Liver (tissue), 9 donors: ENCODE data around the gene BAZ2B. TPM values are rescaled to one million over a fixed set of nuclear protein-coding genes. Genes with fewer than 3 reads are reported as not detected.

Experiments used
- DNase-seq: peaks from one replicate; pipeline ENCODE4 v3.0.0-alpha.2; 2017; ENCODE audit warnings: low spot score
- H3K27ac ChIP-seq, 2 donors: one replicate each; pipeline ENCODE4 v1.7.0; 2013; ENCODE audit warnings: inconsistent platforms in 2 of 2, low read length in 2 of 2, control low read depth in 1 of 2, low read depth in 1 of 2, mild to moderate bottlenecking in 1 of 2
- H3K27me3 ChIP-seq, 4 donors: one replicate each; pipeline versions ENCODE4 v1.6.1 to v1.7.0; 2013; ENCODE audit warnings: low read length in 3 of 4, inconsistent platforms in 1 of 4, mild to moderate bottlenecking in 1 of 4, moderate library complexity in 1 of 4; ENCODE audit not compliant: control insufficient read depth in 4 of 4, insufficient read depth in 4 of 4
- H3K36me3 ChIP-seq, 4 donors: one replicate each; pipeline versions ENCODE4 v1.6.1 to v1.7.0; 2013; ENCODE audit warnings: low read length in 3 of 4, mild to moderate bottlenecking in 3 of 4, low read depth in 1 of 4, moderate library complexity in 1 of 4; ENCODE audit not compliant: control insufficient read depth in 4 of 4, insufficient read depth in 3 of 4
- H3K4me1 ChIP-seq, 4 donors: one replicate each; pipeline versions ENCODE4 v1.6.1 to v1.7.0; 2013; ENCODE audit warnings: low read length in 3 of 4, mild to moderate bottlenecking in 3 of 4, moderate library complexity in 1 of 4; ENCODE audit not compliant: control insufficient read depth in 4 of 4, insufficient read depth in 4 of 4
- H3K4me3 ChIP-seq, 3 donors: one replicate each; pipeline versions ENCODE4 v1.6.1 to v1.7.0; 2013; ENCODE audit warnings: low read length in 3 of 3, control low read depth in 1 of 3, low read depth in 1 of 3, mild to moderate bottlenecking in 1 of 3
- H3K9ac ChIP-seq, 2 donors: one replicate each; pipeline ENCODE4 v1.7.0; 2013; ENCODE audit warnings: low read length in 2 of 2, mild to moderate bottlenecking in 2 of 2, moderate library complexity in 2 of 2, control low read depth in 1 of 2, low read depth in 1 of 2
- H3K9me3 ChIP-seq, 4 donors: one replicate each; pipeline versions ENCODE4 v1.6.1 to v1.7.0; 2013; ENCODE audit warnings: low read length in 3 of 4; ENCODE audit not compliant: control insufficient read depth in 4 of 4
- ATF3 ChIP-seq: IDR thresholded peaks from 2 replicates; pipeline ENCODE4 v1.6.1; 2016; ENCODE audit warnings: antibody characterized with exemption
- EGR1 ChIP-seq, 2 donors: IDR thresholded peaks; 2 replicates each; pipeline ENCODE4 v1.6.1; 2016 to 2018; ENCODE audit warnings: antibody characterized with exemption in 2 of 2, low read depth in 2 of 2
- FOXA1 ChIP-seq: IDR thresholded peaks from 2 replicates; pipeline ENCODE4 v1.6.1; 2016; ENCODE audit warnings: antibody characterized with exemption
- GABPA ChIP-seq, 2 donors: IDR thresholded peaks in 1 of 2; conservative IDR thresholded peaks in 1 of 2; 2 replicates each; pipeline ENCODE4 v1.6.1; 2016; ENCODE audit warnings: antibody characterized with exemption in 2 of 2, mild to moderate bottlenecking in 1 of 2, moderate library complexity in 1 of 2
- HNF4A ChIP-seq, 2 donors: conservative IDR thresholded peaks; 2 replicates each; pipeline ENCODE4 v1.6.1; 2016; ENCODE audit warnings: antibody characterized with exemption in 2 of 2, mild to moderate bottlenecking in 2 of 2
- HNF4G ChIP-seq: IDR thresholded peaks from 2 replicates; pipeline ENCODE4 v1.6.1; 2016; ENCODE audit warnings: antibody characterized with exemption
- JUND ChIP-seq, 2 donors: IDR thresholded peaks; 2 replicates each; pipeline ENCODE4 v1.6.1; 2016; ENCODE audit warnings: antibody characterized with exemption in 2 of 2
- NR2F2 ChIP-seq: IDR thresholded peaks from 2 replicates; pipeline ENCODE4 v1.6.1; 2016; ENCODE audit warnings: antibody characterized with exemption
- RAD21 ChIP-seq, 2 donors: IDR thresholded peaks; 2 replicates each; pipeline ENCODE4 v1.6.1; 2016; ENCODE audit warnings: antibody characterized with exemption in 2 of 2, mild to moderate bottlenecking in 2 of 2
- RXRA ChIP-seq, 2 donors: IDR thresholded peaks; 2 replicates each; pipeline ENCODE4 v1.6.1; 2017 to 2018; ENCODE audit warnings: antibody characterized with exemption in 2 of 2, mild to moderate bottlenecking in 1 of 2
- SP1 ChIP-seq: IDR thresholded peaks from 2 replicates; pipeline ENCODE4 v1.6.1; 2018; ENCODE audit warnings: antibody characterized with exemption, mild to moderate bottlenecking
- TAF1 ChIP-seq: conservative IDR thresholded peaks from 2 replicates; pipeline ENCODE4 v1.6.1; 2016; ENCODE audit warnings: antibody characterized with exemption, mild to moderate bottlenecking
- YY1 ChIP-seq: IDR thresholded peaks from 2 replicates; pipeline ENCODE4 v1.6.1; 2016; ENCODE audit warnings: antibody characterized with exemption, mild to moderate bottlenecking
- WGBS: extraction: QIAGEN DNeasy Blood & Tissue Kit; methylation state at CpG from one replicate; pipeline ENCODE4 v1.1.7; 2013; 5-methylcytosine and 5-hydroxymethylcytosine counted together
- polyA plus RNA-seq, 2 donors: library from polyadenylated mRNA; stranded (reverse) in 1 of 2; unstranded in 1 of 2; fragments of 200-250 nt in 1 of 2; fragments of >200 nt in 1 of 2; fragmentation: Nextera tagmentation in 1 of 2; extraction: Ambion mirVana in 1 of 2; gene quantifications; one replicate each; pipeline versions ENCODE4 v1.2.1 to v1.2.3, GENCODE V29; 2013 to 2015
- total RNA-seq, 2 donors: library from RNA; depleted of rRNA; stranded (reverse); fragments of >200 nt; gene quantifications; one replicate each; pipeline ENCODE4 v1.2.3, GENCODE V29; 2014
- TF ChIP-seq, protein P1 (sequence below): IDR thresholded peaks from 2 replicates; pipeline ENCODE4 v1.6.1; 2016; ENCODE audit warnings: antibody characterized with exemption
- TF ChIP-seq, protein P2 (sequence below): IDR thresholded peaks from 2 replicates; pipeline ENCODE4 v1.6.1; 2016; ENCODE audit warnings: antibody characterized with exemption
- TF ChIP-seq, protein P3 (sequence below): fragments of 150-350 bp; IDR thresholded peaks from 2 replicates; pipeline ENCODE4 v1.5.1; 2017; ENCODE audit warnings: improper control_type of control experiment, low read depth, low read length; ENCODE audit not compliant: missing input control
- TF ChIP-seq, protein P4 (sequence below): IDR thresholded peaks from 2 replicates; pipeline ENCODE4 v1.6.1; 2016; ENCODE audit warnings: antibody characterized with exemption, mild to moderate bottlenecking
- donor health status: healthy.
- donor health status: healthy.
- donor health status: healthy.
- donor health status: healthy.
- donor health status: healthy.

BAZ2B gene
- total and polyA plus RNA-seq, 4 donors, result 6.7 to 61.0 (median 24.9) TPM

- H3K9me3 ChIP-seq, result no peaks in the 10 kb centered on the region
- H3K4me1 ChIP-seq, result peaks cover 0 to 13% (median 2%) of the 10 kb centered on the region in 4 donors
- no peak overlapping the region for H3K9ac ChIP-seq
- H3K27me3 ChIP-seq, result no peaks in the 10 kb centered on the region
- DNase-seq, result no peak
- TF ChIP-seq, protein P1, sequence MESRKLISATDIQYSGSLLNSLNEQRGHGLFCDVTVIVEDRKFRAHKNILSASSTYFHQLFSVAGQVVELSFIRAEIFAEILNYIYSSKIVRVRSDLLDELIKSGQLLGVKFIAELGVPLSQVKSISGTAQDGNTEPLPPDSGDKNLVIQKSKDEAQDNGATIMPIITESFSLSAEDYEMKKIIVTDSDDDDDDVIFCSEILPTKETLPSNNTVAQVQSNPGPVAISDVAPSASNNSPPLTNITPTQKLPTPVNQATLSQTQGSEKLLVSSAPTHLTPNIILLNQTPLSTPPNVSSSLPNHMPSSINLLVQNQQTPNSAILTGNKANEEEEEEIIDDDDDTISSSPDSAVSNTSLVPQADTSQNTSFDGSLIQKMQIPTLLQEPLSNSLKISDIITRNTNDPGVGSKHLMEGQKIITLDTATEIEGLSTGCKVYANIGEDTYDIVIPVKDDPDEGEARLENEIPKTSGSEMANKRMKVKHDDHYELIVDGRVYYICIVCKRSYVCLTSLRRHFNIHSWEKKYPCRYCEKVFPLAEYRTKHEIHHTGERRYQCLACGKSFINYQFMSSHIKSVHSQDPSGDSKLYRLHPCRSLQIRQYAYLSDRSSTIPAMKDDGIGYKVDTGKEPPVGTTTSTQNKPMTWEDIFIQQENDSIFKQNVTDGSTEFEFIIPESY, result no peak
- H3K36me3 ChIP-seq, result peaks cover 2 to 28% (median 17%) of the 10 kb centered on the region in 4 donors
- no peak overlapping the region for H3K4me3 ChIP-seq
- H3K27ac ChIP-seq, result no peak overlapping the region
Measured at GRCh38 chr2:159375241-159375640, 241.1 kb downstream of the BAZ2B start.

DNA sequence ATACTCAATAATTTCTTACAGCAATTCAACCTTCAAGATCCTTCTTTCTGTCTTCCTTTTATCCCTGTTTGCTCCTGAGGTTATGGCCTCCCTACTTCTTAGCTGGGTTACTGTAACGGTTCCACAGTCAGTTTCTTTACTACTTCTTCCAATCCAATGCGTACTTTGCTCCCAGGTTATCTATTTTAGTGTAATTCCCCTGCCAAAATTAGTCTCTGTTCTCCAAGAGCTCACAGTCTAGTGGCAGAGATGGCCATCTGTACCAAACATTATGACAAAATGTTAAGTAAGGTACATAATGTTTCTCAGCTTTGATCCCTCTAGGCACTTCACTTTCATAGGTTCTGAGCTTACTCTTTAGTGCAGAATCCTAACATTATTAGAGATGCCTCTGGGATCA lies 244.8 kb downstream of the BAZ2B start:
- H3K27me3 ChIP-seq, result no peaks in the 10 kb centered on the region
- WGBS, result 44% methylated on average over 2 of the region's 2 CpGs
- H3K4me3 ChIP-seq, result no peak overlapping the region
- no peaks in the 10 kb centered on the region for H3K9me3 ChIP-seq
- H3K36me3 ChIP-seq, result peaks cover 2 to 39% (median 22%) of the 10 kb centered on the region in 4 donors
- DNase-seq, result no peak
- H3K9ac ChIP-seq, result no peak overlapping the region
- TF ChIP-seq SP1 (no peak), HNF4G (peak; percentile 24), HNF4A (conservative IDR thresholded peaks at IDR 0.05) (peak; percentile 56 to 63)
- no peak overlapping the region for H3K27ac ChIP-seq
- H3K4me1 ChIP-seq, result peaks cover 0 to 13% (median 2%) of the 10 kb centered on the region in 4 donors

DNA sequence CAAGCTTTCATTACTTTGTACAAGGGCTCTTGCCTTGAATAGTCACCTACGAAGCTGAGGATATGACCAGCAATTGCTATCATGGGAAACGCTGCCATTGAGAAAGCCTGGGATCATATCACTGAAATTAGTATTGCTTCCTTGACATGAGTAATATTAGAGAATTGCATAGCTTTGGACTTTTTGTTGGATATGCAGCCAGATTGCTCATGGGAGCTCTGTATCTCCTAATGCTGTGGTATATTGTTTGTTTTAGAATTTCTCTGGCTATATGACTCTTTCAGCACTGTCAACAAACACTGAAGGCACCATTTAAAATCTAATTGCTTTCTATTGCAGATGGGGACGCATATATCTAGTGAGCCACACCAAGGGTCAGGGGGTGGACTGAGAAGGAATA lies 249.8 kb downstream of the BAZ2B start:
- WGBS, result 98% methylated on average over 3 of the region's 3 CpGs
- no peak for TF ChIP-seq HNF4A (conservative IDR thresholded peaks at IDR 0.05)
- no peak for TF ChIP-seq RXRA (IDR thresholded peaks at IDR 0.05)
- TF ChIP-seq ATF3, result no peak
- no peak for TF ChIP-seq YY1
- TF ChIP-seq JUND (IDR thresholded peaks at IDR 0.05), result no peak
- TF ChIP-seq EGR1 (IDR thresholded peaks at IDR 0.05; ENCODE audit: low read depth in 2 of 2), result no peak
- TF ChIP-seq NR2F2, result no peak
- TF ChIP-seq GABPA (IDR thresholded peaks at IDR 0.05 in 1 of 2, conservative IDR thresholded peaks at IDR 0.05 in 1 of 2), result no peak
- no peak for TF ChIP-seq FOXA1
- no peak for TF ChIP-seq RAD21 (IDR thresholded peaks at IDR 0.05)
- no peak for TF ChIP-seq TAF1
- no peak for TF ChIP-seq SP1
- TF ChIP-seq, protein P1, result no peak
- no peak for TF ChIP-seq HNF4G
- TF ChIP-seq, protein P2, sequence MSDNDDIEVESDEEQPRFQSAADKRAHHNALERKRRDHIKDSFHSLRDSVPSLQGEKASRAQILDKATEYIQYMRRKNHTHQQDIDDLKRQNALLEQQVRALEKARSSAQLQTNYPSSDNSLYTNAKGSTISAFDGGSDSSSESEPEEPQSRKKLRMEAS, result no peak
- TF ChIP-seq, protein P3, sequence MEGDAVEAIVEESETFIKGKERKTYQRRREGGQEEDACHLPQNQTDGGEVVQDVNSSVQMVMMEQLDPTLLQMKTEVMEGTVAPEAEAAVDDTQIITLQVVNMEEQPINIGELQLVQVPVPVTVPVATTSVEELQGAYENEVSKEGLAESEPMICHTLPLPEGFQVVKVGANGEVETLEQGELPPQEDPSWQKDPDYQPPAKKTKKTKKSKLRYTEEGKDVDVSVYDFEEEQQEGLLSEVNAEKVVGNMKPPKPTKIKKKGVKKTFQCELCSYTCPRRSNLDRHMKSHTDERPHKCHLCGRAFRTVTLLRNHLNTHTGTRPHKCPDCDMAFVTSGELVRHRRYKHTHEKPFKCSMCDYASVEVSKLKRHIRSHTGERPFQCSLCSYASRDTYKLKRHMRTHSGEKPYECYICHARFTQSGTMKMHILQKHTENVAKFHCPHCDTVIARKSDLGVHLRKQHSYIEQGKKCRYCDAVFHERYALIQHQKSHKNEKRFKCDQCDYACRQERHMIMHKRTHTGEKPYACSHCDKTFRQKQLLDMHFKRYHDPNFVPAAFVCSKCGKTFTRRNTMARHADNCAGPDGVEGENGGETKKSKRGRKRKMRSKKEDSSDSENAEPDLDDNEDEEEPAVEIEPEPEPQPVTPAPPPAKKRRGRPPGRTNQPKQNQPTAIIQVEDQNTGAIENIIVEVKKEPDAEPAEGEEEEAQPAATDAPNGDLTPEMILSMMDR, result no peak
- TF ChIP-seq, protein P4, sequence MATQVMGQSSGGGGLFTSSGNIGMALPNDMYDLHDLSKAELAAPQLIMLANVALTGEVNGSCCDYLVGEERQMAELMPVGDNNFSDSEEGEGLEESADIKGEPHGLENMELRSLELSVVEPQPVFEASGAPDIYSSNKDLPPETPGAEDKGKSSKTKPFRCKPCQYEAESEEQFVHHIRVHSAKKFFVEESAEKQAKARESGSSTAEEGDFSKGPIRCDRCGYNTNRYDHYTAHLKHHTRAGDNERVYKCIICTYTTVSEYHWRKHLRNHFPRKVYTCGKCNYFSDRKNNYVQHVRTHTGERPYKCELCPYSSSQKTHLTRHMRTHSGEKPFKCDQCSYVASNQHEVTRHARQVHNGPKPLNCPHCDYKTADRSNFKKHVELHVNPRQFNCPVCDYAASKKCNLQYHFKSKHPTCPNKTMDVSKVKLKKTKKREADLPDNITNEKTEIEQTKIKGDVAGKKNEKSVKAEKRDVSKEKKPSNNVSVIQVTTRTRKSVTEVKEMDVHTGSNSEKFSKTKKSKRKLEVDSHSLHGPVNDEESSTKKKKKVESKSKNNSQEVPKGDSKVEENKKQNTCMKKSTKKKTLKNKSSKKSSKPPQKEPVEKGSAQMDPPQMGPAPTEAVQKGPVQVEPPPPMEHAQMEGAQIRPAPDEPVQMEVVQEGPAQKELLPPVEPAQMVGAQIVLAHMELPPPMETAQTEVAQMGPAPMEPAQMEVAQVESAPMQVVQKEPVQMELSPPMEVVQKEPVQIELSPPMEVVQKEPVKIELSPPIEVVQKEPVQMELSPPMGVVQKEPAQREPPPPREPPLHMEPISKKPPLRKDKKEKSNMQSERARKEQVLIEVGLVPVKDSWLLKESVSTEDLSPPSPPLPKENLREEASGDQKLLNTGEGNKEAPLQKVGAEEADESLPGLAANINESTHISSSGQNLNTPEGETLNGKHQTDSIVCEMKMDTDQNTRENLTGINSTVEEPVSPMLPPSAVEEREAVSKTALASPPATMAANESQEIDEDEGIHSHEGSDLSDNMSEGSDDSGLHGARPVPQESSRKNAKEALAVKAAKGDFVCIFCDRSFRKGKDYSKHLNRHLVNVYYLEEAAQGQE, result no peak
- Histone ChIP-seq H3K27ac (no peak overlapping the region), H3K27me3 (no peaks in the 10 kb centered on the region), H3K4me3 (no peak overlapping the region), H3K36me3 (peaks cover 2 to 40% (median 23%) of the 10 kb centered on the region in 4 donors), H3K9ac (no peak overlapping the region), H3K4me1 (peaks cover 0 to 3% (median 0%) of the 10 kb centered on the region in 4 donors), H3K9me3 (no peaks in the 10 kb centered on the region)
- no peak for DNase-seq
